Activated naive CD8-positive, alpha-beta T cell treated with anti-CD3 and anti-CD28 coated beads, Interleukin-2, amount 10 ng/mL, durations not matched to agents 7 days and 5 days (primary cell): ENCODE data around the gene ST6GALNAC4. TPM values are rescaled to one million over a fixed set of nuclear protein-coding genes. Genes with fewer than 3 reads are reported as not detected.

ENCODE experiments used
- ATAC-seq: fragments of 150-1000 bp; cut with Tn5 transposase; one replicate; pipeline ENCODE4 v1.10.0; 2021; ENCODE audit warnings: low read depth, moderate library complexity
- POLR2A ChIA-PET: fragments of 350-600 bp; sonication (Branson Sonifier 250); formaldehyde crosslinking; loops from one replicate; lab custom pipeline; 2021; ENCODE audit warnings: antibody characterized with exemption; lab: Charles Lee
- DNase-seq: peaks from one replicate; pipeline ENCODE4 v3.0.0; 2021
- H3K27ac Mint-ChIP-seq: one replicate; pipeline ENCODE4 v1.8.0; 2022; ENCODE audit warnings: mild to moderate bottlenecking, mixed read lengths
- H3K27me3 Mint-ChIP-seq: one replicate; pipeline ENCODE4 v1.8.0; 2022; ENCODE audit warnings: mild to moderate bottlenecking, moderate library complexity, mixed read lengths
- H3K36me3 Mint-ChIP-seq: one replicate; pipeline ENCODE4 v1.8.0; 2021; ENCODE audit warnings: mild to moderate bottlenecking, mixed read lengths
- H3K4me1 Mint-ChIP-seq: one replicate; pipeline ENCODE4 v1.8.0; 2021; ENCODE audit warnings: mixed read lengths
- H3K4me3 Mint-ChIP-seq: one replicate; pipeline ENCODE4 v1.8.0; 2022; ENCODE audit warnings: mild to moderate bottlenecking, moderate library complexity, mixed read lengths
- H3K9me3 Mint-ChIP-seq: one replicate; pipeline ENCODE4 v1.8.0; 2021; ENCODE audit warnings: mixed read lengths
- total RNA-seq, 2 experiments: library from RNA; stranded (reverse); gene quantifications; one replicate each; pipeline ENCODE4 v1.2.3, GENCODE V29; 2021

Gene ST6GALNAC4
- total RNA-seq, 2 experiments from 2014 or later = 51.1 to 59.5 TPM

DNA sequence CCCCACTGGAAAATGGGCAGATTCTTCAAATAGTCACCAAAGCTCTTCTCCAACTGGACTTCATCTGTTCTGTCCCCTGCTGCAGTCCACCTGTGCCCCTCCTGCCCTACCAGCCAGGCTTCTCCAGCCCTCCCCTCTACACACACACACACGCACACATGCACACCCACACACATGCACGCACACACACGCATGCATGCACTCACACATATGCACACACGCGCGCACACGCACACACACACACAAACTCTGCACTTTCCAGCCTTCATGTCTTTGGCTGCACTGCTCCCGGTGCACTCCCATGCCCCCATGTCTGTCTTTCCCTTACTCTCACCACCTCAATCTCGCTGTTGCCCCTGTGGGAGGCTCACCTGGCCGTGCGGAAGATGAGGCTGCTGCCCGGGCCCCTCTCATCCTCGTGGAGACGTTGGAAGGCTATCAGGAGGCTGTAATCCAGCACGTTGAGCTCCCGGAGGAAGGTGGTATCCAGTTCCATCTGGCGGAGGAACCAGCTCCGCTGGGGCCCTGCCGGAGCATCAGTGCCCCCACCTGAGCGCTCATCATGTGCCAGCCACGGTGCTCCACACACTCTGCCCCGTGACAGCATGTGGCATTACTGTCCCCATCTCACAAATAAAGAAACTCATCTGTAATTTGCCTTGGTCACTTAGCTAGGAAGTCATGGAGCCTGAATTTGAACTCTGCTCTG, 8.0 kb upstream of the ST6GALNAC4 start:
- Mint-ChIP-seq H3K27ac (no peak overlapping the region), H3K27me3 (peaks cover 15% of the 10 kb centered on the region), H3K4me3 (no peak overlapping the region), H3K4me1 (peaks cover 9% of the 10 kb centered on the region), H3K36me3 (peaks cover 1% of the 10 kb centered on the region), H3K9me3 (no peaks in the 10 kb centered on the region)
- DNase-seq = no peak
- ATAC-seq = no peak
- POLR2A ChIA-PET = interaction anchor here (0.6 kb wide), 2 partner anchors 24 to 409 kb away, joined by 3 to 4 read pairs; no protein-coding TSS in a partner anchor

- POLR2A ChIA-PET = no interaction called here
- ATAC-seq (no peak), DNase-seq (no peak)
- H3K36me3 Mint-ChIP-seq = peaks cover 1% of the 10 kb centered on the region
- H3K9me3 Mint-ChIP-seq = no peaks in the 10 kb centered on the region
- H3K27me3 Mint-ChIP-seq = peaks cover 14% of the 10 kb centered on the region
- no peak overlapping the region for H3K4me3 Mint-ChIP-seq
- H3K4me1 Mint-ChIP-seq = peaks cover 16% of the 10 kb centered on the region
- no peak overlapping the region for H3K27ac Mint-ChIP-seq
These were observed 6.9 kb upstream of the ST6GALNAC4 start for GRCh38 chr9:127923771-127924170.

DNA sequence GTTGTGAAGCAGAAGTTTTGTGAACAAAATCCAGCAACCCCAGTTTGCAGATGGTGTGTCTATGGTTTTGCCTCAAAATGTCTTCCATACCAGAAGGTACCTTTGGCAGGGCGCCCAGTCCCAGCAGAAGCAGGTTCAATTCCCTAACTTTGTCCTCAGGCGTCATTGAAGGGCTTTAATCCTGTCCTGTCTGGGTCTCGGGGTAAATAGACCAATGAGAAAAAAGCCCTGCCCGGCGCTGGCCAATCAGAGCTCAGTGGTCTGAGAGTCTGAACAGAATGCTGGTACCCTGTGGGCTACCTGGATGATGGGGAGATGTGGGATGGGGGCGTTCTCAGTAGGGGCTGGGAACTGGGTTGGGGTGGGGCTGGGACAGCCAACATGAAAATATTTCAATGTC, 6.2 kb upstream of the ST6GALNAC4 start:
- no peak for ATAC-seq
- POLR2A ChIA-PET = interaction anchor here (0.5 to 2.6 kb wide), 3 partner anchors 115 to 217 kb away, joined by 3 to 12 read pairs (median 3); partner anchors contain the start of gene TOR2A

GRCh38 chr9:127921557-127922120, 4.8 kb upstream of the ST6GALNAC4 start:
- H3K4me1 Mint-ChIP-seq = peaks cover 30% of the 10 kb centered on the region
- DNase-seq = peak; percentile 84
- no peak overlapping the region for H3K27ac Mint-ChIP-seq
- peak overlapping the region; percentile 66 for H3K4me3 Mint-ChIP-seq
- H3K36me3 Mint-ChIP-seq = peaks cover 1% of the 10 kb centered on the region
- H3K9me3 Mint-ChIP-seq = no peaks in the 10 kb centered on the region
- POLR2A ChIA-PET = interaction anchor here (0.5 to 2.6 kb wide), 10 partner anchors 8 to 331 kb away, joined by 3 to 12 read pairs (median 3); partner anchors contain the start of genes CDK9 and TOR2A
- ATAC-seq = peak; percentile 34
- peaks cover 13% of the 10 kb centered on the region for H3K27me3 Mint-ChIP-seq

More for the DNA sequence above, 6.2 kb upstream of the ST6GALNAC4 start:
- Mint-ChIP-seq H3K9me3 (no peaks in the 10 kb centered on the region), H3K36me3 (peaks cover 1% of the 10 kb centered on the region), H3K27ac (no peak overlapping the region), H3K27me3 (peaks cover 13% of the 10 kb centered on the region), H3K4me1 (peaks cover 21% of the 10 kb centered on the region), H3K4me3 (no peak overlapping the region)
- DNase-seq = no peak

DNA sequence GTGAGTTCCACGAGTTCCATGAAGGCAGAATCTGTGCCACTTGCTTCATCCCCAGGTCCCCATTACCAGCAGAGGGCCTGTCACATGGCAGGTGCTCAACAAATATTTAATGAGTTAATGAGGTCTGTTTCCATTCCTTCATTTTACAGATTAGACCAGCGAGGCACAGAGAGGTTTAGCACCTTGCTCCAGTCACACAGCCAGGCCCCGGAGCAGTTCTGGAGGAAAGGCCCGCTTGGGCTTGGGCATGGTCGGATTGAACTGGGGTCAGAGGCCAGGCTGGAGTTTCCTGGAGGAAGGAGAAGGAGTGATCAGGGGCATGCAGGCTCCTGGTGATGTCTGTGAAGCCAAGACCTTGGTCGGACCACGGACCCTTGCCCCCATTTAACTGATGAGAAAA, 4.0 kb upstream of the ST6GALNAC4 start:
- DNase-seq (no peak), ATAC-seq (no peak)
- POLR2A ChIA-PET = interaction anchor here (0.5 to 2.6 kb wide), 7 partner anchors 11 to 330 kb away, joined by 3 to 12 read pairs (median 4); partner anchors contain the start of genes CDK9 and TOR2A
- Mint-ChIP-seq H3K36me3 (peaks cover 1% of the 10 kb centered on the region), H3K4me3 (no peak overlapping the region), H3K4me1 (peaks cover 32% of the 10 kb centered on the region), H3K27me3 (peaks cover 9% of the 10 kb centered on the region), H3K9me3 (no peaks in the 10 kb centered on the region), H3K27ac (no peak overlapping the region)

DNA sequence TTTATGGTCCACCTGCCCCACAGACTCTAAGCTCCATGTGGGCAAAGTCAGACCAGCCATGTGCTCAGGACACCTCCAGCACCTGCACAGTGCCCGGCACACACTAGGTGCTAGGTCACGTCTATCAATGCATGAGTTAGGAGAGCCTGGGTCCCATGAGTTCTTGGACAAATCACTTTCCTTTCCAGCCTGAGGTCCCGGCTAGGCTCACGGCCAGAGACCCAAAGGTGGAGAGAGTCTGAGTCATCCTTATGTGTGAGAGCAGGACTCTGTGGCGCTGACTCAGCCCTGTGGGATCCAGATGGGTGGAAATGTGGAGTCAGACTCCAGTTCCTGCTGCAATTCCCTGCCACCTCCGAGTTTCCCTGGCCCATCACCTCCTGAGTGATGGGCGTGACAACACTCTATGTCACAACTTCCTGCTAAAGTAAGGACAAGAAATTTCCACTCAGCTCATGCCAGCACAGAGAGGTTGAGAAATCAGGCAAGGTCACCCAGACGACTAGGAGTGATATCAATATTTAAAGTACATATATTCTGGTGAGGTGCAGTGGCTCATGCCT, 2.5 kb upstream of the ST6GALNAC4 start:
- ATAC-seq (no peak), DNase-seq (no peak)
- Mint-ChIP-seq H3K9me3 (no peaks in the 10 kb centered on the region), H3K4me3 (no peak overlapping the region), H3K4me1 (peaks cover 36% of the 10 kb centered on the region), H3K27ac (peak overlapping the region; percentile 40), H3K27me3 (no peaks in the 10 kb centered on the region), H3K36me3 (peaks cover 2% of the 10 kb centered on the region)
- POLR2A ChIA-PET = interaction anchor here (0.6 to 7.5 kb wide), 6 partner anchors 11 to 184 kb away, joined by 3 to 187 read pairs (median 3); partner anchors contain the start of genes CDK9 and TOR2A

DNA sequence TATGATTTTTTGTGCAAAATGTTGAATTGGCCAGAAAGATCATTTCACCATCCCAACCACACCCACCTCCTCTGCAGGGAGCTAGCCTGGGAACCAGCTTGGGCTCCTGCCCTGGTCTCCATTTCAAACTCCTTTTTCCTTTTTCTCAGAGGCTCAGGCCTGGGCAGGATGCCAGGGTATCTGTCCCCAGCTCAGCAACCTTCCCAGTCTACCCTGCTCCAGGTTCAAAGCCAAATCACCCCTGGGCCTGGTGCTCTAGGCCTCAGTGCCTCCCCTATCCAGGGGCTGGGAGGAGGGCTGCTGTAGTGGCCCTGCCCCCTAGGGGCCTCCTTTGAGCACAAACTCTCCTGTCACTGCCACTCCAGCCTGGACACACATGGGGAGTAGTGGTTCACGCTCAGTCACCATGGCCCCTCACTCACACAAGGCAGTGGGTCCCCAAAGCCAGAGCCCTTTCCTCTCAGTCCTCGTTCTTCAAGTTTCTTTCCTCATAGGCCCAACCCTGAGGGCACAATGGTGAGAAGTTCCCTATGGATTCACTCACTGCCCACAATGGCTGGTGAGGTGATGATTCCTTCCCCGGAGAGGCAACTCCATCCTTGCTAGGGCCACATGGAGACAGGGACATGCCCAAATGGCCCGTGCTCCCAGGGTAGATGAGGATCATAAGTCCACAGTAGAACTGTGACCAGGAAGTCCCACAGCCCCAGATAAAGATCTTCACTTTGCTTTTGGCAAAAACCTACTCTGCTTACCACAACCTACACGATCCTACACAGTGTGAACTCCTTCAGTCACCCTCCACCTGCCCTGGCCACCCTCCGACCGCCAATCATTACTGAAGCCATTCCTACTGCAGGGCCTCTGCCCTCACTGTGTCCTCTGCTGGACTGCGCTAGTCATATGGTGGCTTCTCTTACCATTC, 1.6 kb upstream of the ST6GALNAC4 start:
- H3K4me3 Mint-ChIP-seq = peak overlapping the region; percentile 35
- POLR2A ChIA-PET = interaction anchor here (0.7 to 7.5 kb wide), 3 partner anchors 13 to 360 kb away, joined by 3 to 187 read pairs (median 3); no protein-coding TSS in a partner anchor
- H3K4me1 Mint-ChIP-seq = peaks cover 36% of the 10 kb centered on the region
- no peak for ATAC-seq
- peaks cover 7% of the 10 kb centered on the region for H3K36me3 Mint-ChIP-seq
- no peaks in the 10 kb centered on the region for H3K9me3 Mint-ChIP-seq
- H3K27ac Mint-ChIP-seq = peak overlapping the region; percentile 54
- H3K27me3 Mint-ChIP-seq = no peaks in the 10 kb centered on the region
- peak; percentile 40 for DNase-seq

DNA sequence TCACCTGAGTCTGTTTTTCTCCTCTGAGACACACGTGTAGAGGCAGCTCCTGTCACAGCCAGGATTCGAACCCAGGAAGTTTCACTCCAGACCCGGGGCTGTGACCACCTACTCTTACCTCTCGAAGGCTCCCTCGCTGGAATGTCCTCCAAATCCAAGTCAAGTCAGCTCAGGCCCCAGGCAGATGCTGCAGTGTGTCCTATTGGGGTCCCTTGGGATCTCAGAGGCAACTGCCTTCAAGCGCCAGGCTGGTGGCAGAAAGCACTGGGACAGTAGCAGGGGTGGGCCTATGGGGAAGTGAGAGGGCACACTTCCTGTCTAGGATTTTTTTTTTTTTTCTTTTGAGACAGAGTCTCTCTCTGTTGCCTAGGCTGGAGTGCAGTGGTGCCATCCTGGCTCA, 762 bp upstream of the ST6GALNAC4 start:
- Mint-ChIP-seq H3K27me3 (no peaks in the 10 kb centered on the region), H3K4me3 (peak overlapping the region; percentile 84), H3K36me3 (peaks cover 12% of the 10 kb centered on the region), H3K9me3 (no peaks in the 10 kb centered on the region), H3K4me1 (peaks cover 41% of the 10 kb centered on the region), H3K27ac (peak overlapping the region; percentile 54)
- POLR2A ChIA-PET = interaction anchor here (0.5 to 7.5 kb wide), 9 partner anchors 12 to 359 kb away, joined by 3 to 187 read pairs (median 7); partner anchors contain the start of genes PIP5KL1, ST6GALNAC6 and TOR2A
- ATAC-seq (no peak), DNase-seq (peak; percentile 40)

- peak overlapping the region; percentile 96 for H3K27ac Mint-ChIP-seq
- no peaks in the 10 kb centered on the region for H3K27me3 Mint-ChIP-seq
- peak; percentile 43 for ATAC-seq
- POLR2A ChIA-PET = interaction anchor here (0.6 to 7.5 kb wide), 17 partner anchors 11 to 305 kb away, joined by 3 to 187 read pairs (median 4); partner anchors contain the start of genes CDK9, PIP5KL1, SH2D3C and ST6GALNAC6
- peaks cover 44% of the 10 kb centered on the region for H3K4me1 Mint-ChIP-seq
- H3K9me3 Mint-ChIP-seq = no peaks in the 10 kb centered on the region
- peak; percentile 66 for DNase-seq
- peaks cover 17% of the 10 kb centered on the region for H3K36me3 Mint-ChIP-seq
- peak overlapping the region; percentile 96 for H3K4me3 Mint-ChIP-seq
These were observed 781 bp downstream of the ST6GALNAC4 start for GRCh38 chr9:127915801-127916719.

- H3K4me3 Mint-ChIP-seq = peak overlapping the region; percentile 96
- H3K27me3 Mint-ChIP-seq = no peaks in the 10 kb centered on the region
- peaks cover 23% of the 10 kb centered on the region for H3K36me3 Mint-ChIP-seq
- H3K9me3 Mint-ChIP-seq = no peaks in the 10 kb centered on the region
- DNase-seq = no peak
- ATAC-seq = peak; percentile 3
- H3K4me1 Mint-ChIP-seq = peaks cover 48% of the 10 kb centered on the region
- POLR2A ChIA-PET = interaction anchor here (0.9 to 7.5 kb wide), 12 partner anchors 10 to 304 kb away, joined by 3 to 187 read pairs (median 5); partner anchors contain the start of genes SH2D3C and ST6GALNAC6
- peak overlapping the region; percentile 96 for H3K27ac Mint-ChIP-seq
These were observed 1.5 kb downstream of the ST6GALNAC4 start for GRCh38 chr9:127915325-127915752.

- Mint-ChIP-seq H3K9me3 (no peaks in the 10 kb centered on the region), H3K27me3 (no peaks in the 10 kb centered on the region), H3K36me3 (peaks cover 25% of the 10 kb centered on the region), H3K4me3 (peak overlapping the region; percentile 28), H3K4me1 (peaks cover 40% of the 10 kb centered on the region), H3K27ac (peak overlapping the region; percentile 61)
- ATAC-seq = no peak
- DNase-seq = no peak
- POLR2A ChIA-PET = interaction anchor here (1.0 to 7.5 kb wide), 2 partner anchors 8 kb away, joined by 3 to 187 read pairs; no protein-coding TSS in a partner anchor
These were observed 3.2 kb downstream of the ST6GALNAC4 start for GRCh38 chr9:127913682-127914081.
